Gastrocnemius medialis (tissue), 4 donors: Measurements from ENCODE around the gene FFAR1.

Experiments used
- CTCF ChIP-seq, 5 experiments: fragments of 450-650 bp in 3 of 5; fragments of 200-600 bp in 2 of 5; sonication (generic) in 2 of 5; IDR thresholded peaks in 4 of 5; conservative IDR thresholded peaks in 1 of 5; 1 replicate in 4 of 5; 2 replicates in 1 of 5; pipeline ENCODE4 v1.5.1; 2016 to 2019; ENCODE audit warnings: antibody characterized with exemption in 5 of 5, mild to moderate bottlenecking in 3 of 5, moderate library complexity in 3 of 5
- POLR2A ChIP-seq, 2 donors: fragments of 450-650 bp; IDR thresholded peaks; one replicate each; pipeline ENCODE4 v1.6.1; 2017; ENCODE audit warnings: antibody characterized with exemption in 2 of 2, mild to moderate bottlenecking in 2 of 2, moderate library complexity in 2 of 2

GRCh38 chr19:35297922-35298321 lies 49.8 kb upstream of the FFAR1 start:
- TF ChIP-seq POLR2A (IDR thresholded peaks at IDR 0.05) (no peak), CTCF (IDR thresholded peaks at IDR 0.05 in 4 of 5, conservative IDR thresholded peaks at IDR 0.05 in 1 of 5) (no peak)
